Heart left ventricle (tissue), 13 donors: Measurements from ENCODE around the gene MGLL.

Source experiments
- CTCF ChIP-seq, 12 donors: fragments of 200-600 bp; sonication (generic) in 4 of 12; IDR thresholded peaks; one replicate each; pipeline versions ENCODE4 v1.5.0 to v1.8.0; 2018 to 2022; ENCODE audit warnings: antibody characterized with exemption in 12 of 12, mild to moderate bottlenecking in 5 of 12
- POLR2A ChIP-seq, 2 donors: fragments of 450-650 bp; IDR thresholded peaks; one replicate each; pipeline ENCODE4 v1.6.1; 2017; ENCODE audit warnings: antibody characterized with exemption in 2 of 2, mild to moderate bottlenecking in 2 of 2, moderate library complexity in 2 of 2
- donor health status: ischemic (EF 13 %, LVEDD 7.1; RV severe dilation, severe dysfunction).
- donor health status: DM: no; HTN: yes; CAD: no.
- donor health status: DM: no; HTN: no; CAD: no.
- donor health status: ischemic (EF 25% LVEDD 6.9; RV normal size, moderate dysfunction).
- donor health status: ischemic (EF 25% LVEDD 5.7; RV mildly dilated, moderate dysfunction).
- donor health status: ischemic (EF 35%, LVEDD 5.7; RV mildly dilated, moderate dysfunction).
- donor health status: nonischemic (EF 11% LVEDD 7.7; RV severe dilation, severe dysfunction).
- donor health status: DM: yes; HTN: yes; CAD: no.
- donor health status: PGD.
- donor health status: ischemic (EF 29% LVEDD 5.4; RV normal size, mild dysfunction).
- donor health status: nonischemic (EF 23%, LVEDD 6.1; RV moderate dilation, normal function).

GRCh38 chr3:127669541-127670228, 152.6 kb downstream of the MGLL start:
- no peak for TF ChIP-seq POLR2A (IDR thresholded peaks at IDR 0.05)
- no peak for TF ChIP-seq CTCF (IDR thresholded peaks at IDR 0.05)
